ENCODE data around the gene CCL5.
"Not testable (repeated sequence)": the region's sequence is repeated elsewhere in the genome, so short reads cannot be mapped to it uniquely, and the experiment has no call there.

Gene CCL5

GRCh38 chr17:35898283-35899070, 18.3 kb upstream of the CCL5 start:
- no peak for DNase-seq (ENCODE audit: extremely low spot score)
- ChIA-PET CTCF (no interaction called here), POLR2A (interaction anchor here (1.1 kb wide), 1 partner anchor 33 kb away, joined by 3 read pairs; the partner anchor contains the start of gene RDM1)
- TF ChIP-seq FOXA1 (IDR thresholded peaks at IDR 0.05) = no peak
- no peak for TF ChIP-seq L3MBTL2 (conservative IDR thresholded peaks at IDR 0.05)
- TF ChIP-seq TARDBP (IDR thresholded peaks at IDR 0.05) = no peak
- no peak for TF ChIP-seq SP1 (IDR thresholded peaks at IDR 0.05)
- TF ChIP-seq ARNT (IDR thresholded peaks at IDR 0.05) = no peak
- TF ChIP-seq NFRKB (IDR thresholded peaks at IDR 0.05) = no peak
- TF ChIP-seq, protein P1, sequence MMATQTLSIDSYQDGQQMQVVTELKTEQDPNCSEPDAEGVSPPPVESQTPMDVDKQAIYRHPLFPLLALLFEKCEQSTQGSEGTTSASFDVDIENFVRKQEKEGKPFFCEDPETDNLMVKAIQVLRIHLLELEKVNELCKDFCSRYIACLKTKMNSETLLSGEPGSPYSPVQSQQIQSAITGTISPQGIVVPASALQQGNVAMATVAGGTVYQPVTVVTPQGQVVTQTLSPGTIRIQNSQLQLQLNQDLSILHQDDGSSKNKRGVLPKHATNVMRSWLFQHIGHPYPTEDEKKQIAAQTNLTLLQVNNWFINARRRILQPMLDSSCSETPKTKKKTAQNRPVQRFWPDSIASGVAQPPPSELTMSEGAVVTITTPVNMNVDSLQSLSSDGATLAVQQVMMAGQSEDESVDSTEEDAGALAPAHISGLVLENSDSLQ (IDR thresholded peaks at IDR 0.05) = no peak
- no peak for TF ChIP-seq ZNF384 (IDR thresholded peaks at IDR 0.05)
- no peak for TF ChIP-seq FOXM1 (IDR thresholded peaks at IDR 0.05; ENCODE audit: borderline replicate concordance)
- TF ChIP-seq SUZ12 (IDR thresholded peaks at IDR 0.05) = no peak
- no peak for TF ChIP-seq HDGF (IDR thresholded peaks at IDR 0.05; ENCODE audit: borderline replicate concordance)

DNA sequence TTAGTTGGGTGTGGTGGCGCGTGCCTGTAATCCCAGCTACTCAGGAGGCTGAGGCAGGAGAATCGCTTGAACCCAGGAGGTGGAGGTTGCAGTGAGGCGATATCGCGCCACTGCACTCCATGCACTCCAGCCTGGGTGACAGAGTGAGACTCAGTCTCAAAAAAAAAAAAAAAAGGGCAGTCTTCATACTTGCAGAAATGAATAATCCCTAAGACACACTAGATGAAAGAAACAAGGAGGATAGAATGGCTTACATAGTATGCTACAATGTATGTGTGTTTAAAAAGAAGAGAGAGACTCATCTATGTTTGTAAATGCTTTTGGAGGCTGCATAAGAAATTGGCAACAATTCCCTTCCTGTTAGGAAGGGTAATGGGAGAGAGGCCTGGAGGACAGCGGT, 17.6 kb upstream of the CCL5 start:
- DNase-seq (ENCODE audit: extremely low spot score); CTCF ChIA-PET: not testable (repeated sequence)

GRCh38 chr17:35895636-35896587, 15.8 kb upstream of the CCL5 start:
- no peak for TF ChIP-seq ARNT (IDR thresholded peaks at IDR 0.05)
- no peak for TF ChIP-seq FOXA1 (IDR thresholded peaks at IDR 0.05)
- TF ChIP-seq SUZ12 (IDR thresholded peaks at IDR 0.05) = no peak
- TF ChIP-seq FOXM1 (IDR thresholded peaks at IDR 0.05; ENCODE audit: borderline replicate concordance) = no peak
- TF ChIP-seq NFRKB (IDR thresholded peaks at IDR 0.05) = no peak
- TF ChIP-seq, protein P1 (IDR thresholded peaks at IDR 0.05) = no peak
- ChIA-PET CTCF (interaction anchor here (0.7 kb wide), 1 partner anchor 42 kb away, joined by 3 read pairs; no protein-coding TSS in a partner anchor), POLR2A (no interaction called here)
- no peak for DNase-seq (ENCODE audit: extremely low spot score)

More for the DNA sequence above, 17.6 kb upstream of the CCL5 start:
- POLR2A ChIA-PET = not testable (repeated sequence)

DNA sequence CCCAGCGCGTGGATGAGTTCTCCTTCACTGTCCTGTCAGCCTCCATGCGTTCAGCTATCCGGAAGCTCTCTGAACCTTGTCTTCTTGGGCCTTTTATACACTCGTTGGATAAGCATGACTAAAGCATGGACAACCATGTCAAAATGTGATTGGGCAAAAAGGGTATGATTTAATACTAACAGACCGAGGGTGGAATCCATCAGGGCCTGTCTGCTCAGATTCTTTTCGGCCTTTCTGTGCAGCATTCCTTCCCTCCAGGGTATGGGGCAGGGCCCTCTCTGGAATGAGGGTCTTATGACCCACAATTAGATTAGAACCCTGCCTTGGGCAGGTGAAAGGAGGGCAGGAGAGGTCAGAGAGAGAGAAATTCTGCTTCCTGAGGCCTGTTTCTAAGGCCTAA, 14.0 kb upstream of the CCL5 start:
- CTCF ChIA-PET = no interaction called here
- no peak for DNase-seq (ENCODE audit: extremely low spot score)
- TF ChIP-seq HDGF (IDR thresholded peaks at IDR 0.05; ENCODE audit: borderline replicate concordance) (no peak), SUZ12 (IDR thresholded peaks at IDR 0.05) (no peak), ZNF384 (IDR thresholded peaks at IDR 0.05) (no peak)
- POLR2A ChIA-PET = no interaction called here

DNA sequence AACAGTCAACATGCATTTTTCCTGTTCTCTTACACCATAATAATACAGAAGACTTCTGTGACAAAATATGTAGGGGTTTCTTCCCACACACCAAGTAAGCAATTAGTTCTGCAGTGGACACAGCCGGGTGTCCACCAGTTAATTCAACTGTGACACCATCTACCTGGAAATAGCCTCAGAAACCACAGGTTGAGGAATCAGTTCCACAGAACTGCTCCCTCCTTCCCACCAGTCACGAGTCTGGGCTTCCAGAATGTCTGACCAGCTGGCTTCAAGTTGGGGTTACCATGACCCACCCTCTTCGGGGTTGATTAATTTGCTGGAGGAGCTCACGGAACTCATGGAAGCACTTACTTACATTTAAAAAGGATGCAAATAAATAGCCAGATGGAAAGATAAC, 13.6 kb upstream of the CCL5 start:
- ChIA-PET CTCF (no interaction called here), POLR2A (no interaction called here)
- no peak for DNase-seq (ENCODE audit: extremely low spot score)

GRCh38 chr17:35892091-35893035, 12.2 kb upstream of the CCL5 start:
- ChIA-PET CTCF (interaction anchor here (1.3 kb wide), 1 partner anchor 43 kb away, joined by 3 read pairs; no protein-coding TSS in a partner anchor), POLR2A (interaction anchor here (0.9 kb wide), 1 partner anchor 84 kb away, joined by 5 read pairs; the partner anchor contains the start of gene TAF15)
- TF ChIP-seq ELF4 (IDR thresholded peaks at IDR 0.05) (no peak), L3MBTL2 (conservative IDR thresholded peaks at IDR 0.05) (no peak), BHLHE40 (IDR thresholded peaks at IDR 0.05; ENCODE audit: borderline replicate concordance) (no peak), CTBP1 (IDR thresholded peaks at IDR 0.05; ENCODE audit: borderline replicate concordance) (no peak), LEF1 (IDR thresholded peaks at IDR 0.05; ENCODE audit: borderline replicate concordance) (no peak), SUZ12 (IDR thresholded peaks at IDR 0.05) (no peak), NFRKB (IDR thresholded peaks at IDR 0.05) (no peak), FOXA1 (IDR thresholded peaks at IDR 0.05) (no peak), SP1 (IDR thresholded peaks at IDR 0.05) (no peak), ARNT (IDR thresholded peaks at IDR 0.05) (no peak), TARDBP (IDR thresholded peaks at IDR 0.05) (no peak), FOXM1 (IDR thresholded peaks at IDR 0.05; ENCODE audit: borderline replicate concordance) (no peak)
- TF ChIP-seq, protein P1 (IDR thresholded peaks at IDR 0.05) = no peak
- no peak for DNase-seq (ENCODE audit: extremely low spot score)

More for the DNA sequence above, 13.6 kb upstream of the CCL5 start:
- TF ChIP-seq ARNT (IDR thresholded peaks at IDR 0.05) = no peak
- no peak for TF ChIP-seq FOXA1 (IDR thresholded peaks at IDR 0.05)
- no peak for TF ChIP-seq L3MBTL2 (conservative IDR thresholded peaks at IDR 0.05)
- no peak for TF ChIP-seq BHLHE40 (IDR thresholded peaks at IDR 0.05; ENCODE audit: borderline replicate concordance)
- TF ChIP-seq FOXM1 (IDR thresholded peaks at IDR 0.05; ENCODE audit: borderline replicate concordance) = no peak
- no peak for TF ChIP-seq ELF4 (IDR thresholded peaks at IDR 0.05)
- no peak for TF ChIP-seq SP1 (IDR thresholded peaks at IDR 0.05)
- TF ChIP-seq TARDBP (IDR thresholded peaks at IDR 0.05) = no peak
- no peak for TF ChIP-seq HDGF (IDR thresholded peaks at IDR 0.05; ENCODE audit: borderline replicate concordance)
- TF ChIP-seq ZNF384 (IDR thresholded peaks at IDR 0.05) = no peak
- TF ChIP-seq LEF1 (IDR thresholded peaks at IDR 0.05; ENCODE audit: borderline replicate concordance) = no peak
- TF ChIP-seq CTBP1 (IDR thresholded peaks at IDR 0.05; ENCODE audit: borderline replicate concordance) = no peak
- TF ChIP-seq FOXK2 (IDR thresholded peaks at IDR 0.05) = no peak
- TF ChIP-seq, protein P1 (IDR thresholded peaks at IDR 0.05) = no peak
- TF ChIP-seq SUZ12 (IDR thresholded peaks at IDR 0.05) = no peak
